A673 (cell line): Measurements from ENCODE around the gene PHF1. TPM values are rescaled to one million over a fixed set of nuclear protein-coding genes. Genes with fewer than 3 reads are reported as not detected.
A peak's percentile ranks its signal among the peaks of the same experiment; 100 is the strongest.
"Not testable (repeated sequence)": the region's sequence is repeated elsewhere in the genome, so short reads cannot be mapped to it uniquely, and the experiment has no call there.

Experiments
- Bru-seq: library from RNA; stranded (reverse); fragments of 400-500 nt; gene quantifications from one replicate; lab custom pipeline; 2021; lab: Mats Ljungman, UMichigan
- BruChase-seq, 2 experiments: library from RNA; stranded (reverse); fragments of 400-500 nt; gene quantifications; one replicate each; lab custom pipeline; 2021; lab: Mats Ljungman, UMichigan
- BruUV-seq: library from RNA; stranded (reverse); fragments of 400-500 nt; replicated peaks from 2 replicates; lab custom pipeline; 2021; lab: Mats Ljungman, UMichigan
- CTCF ChIA-PET: fragments of 300-600 bp; sonication (Branson Sonifier 250); formaldehyde crosslinking; loops from one replicate; lab custom pipeline; 2022; ENCODE audit warnings: antibody characterized with exemption; lab: Charles Lee
- POLR2A ChIA-PET: fragments of 300-600 bp; sonication (Branson Sonifier 250); formaldehyde crosslinking; loops from one replicate; lab custom pipeline; 2022; ENCODE audit warnings: antibody characterized with exemption; ENCODE audit not compliant: low non-redundant PET; lab: Charles Lee
- DNase-seq: peaks from one replicate; pipeline ENCODE4 v3.0.0-alpha.2; 2015; ENCODE audit warnings: low spot score
- H3K27ac ChIP-seq: fragments of 200-600 bp; sonication (generic); 2 replicates; pipeline ENCODE4 v1.5.1; 2016; ENCODE audit warnings: mixed run types, low read depth, mild to moderate bottlenecking, mixed read lengths, antibody characterized with exemption, low read length; ENCODE audit not compliant: poor library complexity, severe bottlenecking
- H3K27me3 ChIP-seq: fragments of 200-600 bp; sonication (generic); replicated peaks from 2 replicates; pipeline ENCODE4 v1.6.1; 2017; ENCODE audit warnings: mixed run types, low read depth, mild to moderate bottlenecking, mixed read lengths, antibody characterized with exemption, low read length; ENCODE audit not compliant: insufficient read depth, poor library complexity
- H3K36me3 ChIP-seq: fragments of 200-600 bp; sonication (generic); 2 replicates; pipeline ENCODE4 v1.6.1; 2016; ENCODE audit warnings: mixed run types, mild to moderate bottlenecking, mixed read lengths, antibody characterized with exemption, low read length; ENCODE audit not compliant: insufficient read depth, poor library complexity, severe bottlenecking
- H3K4me1 ChIP-seq: fragments of 200-600 bp; sonication (generic); 2 replicates; pipeline ENCODE4 v1.6.1; 2017; ENCODE audit warnings: mixed run types, mild to moderate bottlenecking, mixed read lengths, antibody characterized with exemption, low read length; ENCODE audit not compliant: insufficient read depth, poor library complexity, severe bottlenecking
- H3K4me3 ChIP-seq: fragments of 200-600 bp; sonication (generic); 2 replicates; pipeline ENCODE4 v1.5.1; 2016; ENCODE audit warnings: low read depth, mixed run types, mild to moderate bottlenecking, mixed read lengths, low read length; ENCODE audit not compliant: poor library complexity, severe bottlenecking
- H3K9me3 ChIP-seq: fragments of 200-600 bp; sonication (generic); 2 replicates; pipeline ENCODE4 v1.6.1; 2016; ENCODE audit warnings: mixed run types, low read depth, mild to moderate bottlenecking, mixed read lengths, antibody characterized with exemption, low read length; ENCODE audit not compliant: poor library complexity, severe bottlenecking
- EZH2 ChIP-seq: fragments of 200-600 bp; sonication (generic); IDR thresholded peaks from 2 replicates; pipeline ENCODE4 v1.6.1; 2017; ENCODE audit warnings: borderline replicate concordance, low read depth, mild to moderate bottlenecking, mixed read lengths, antibody characterized with exemption, low read length; ENCODE audit not compliant: poor library complexity, severe bottlenecking
- intact Hi-C: fragments of 100-400 bp; cut with micrococcal nuclease; formaldehyde crosslinking; loops from one replicate; pipeline ENCODE4 v1.10.0; 2022; ENCODE audit not compliant: unreplicated experiment
- long read RNA-seq: library from polyadenylated mRNA; stranded (forward); transcript quantifications from one replicate; pipeline ENCODE4 v2.0.0, GENCODE V29; 2022
- total RNA-seq: library from RNA; stranded (reverse); gene quantifications from 2 replicates; pipeline ENCODE4 v1.2.3, GENCODE V29; 2021

PHF1 gene
- 53.5 and 56.1 TPM in 2 replicates for total RNA-seq
- percentile 62 among the genes with signal in this experiment for Bru-seq, nascent RNA
- BruChase-seq, experiment 1, labeled RNA remaining after a 2-hour chase = percentile 80 among the genes with signal in this experiment
- BruChase-seq, experiment 2, labeled RNA remaining after a 6-hour chase = percentile 90 among the genes with signal in this experiment
- long read RNA-seq, transcript PHF1-211 (15 exons, 1,752 nt) = minor isoform, 5 of 48 reads
- long read RNA-seq, transcript PHF1-202 (15 exons, 2,330 nt) = major isoform, 10 of 48 reads
- long read RNA-seq, partial matches to known transcripts = 18 of 48 reads
- long read RNA-seq, other reads (novel, unspliced or antisense) = 15 of 48 reads

- H3K9me3 ChIP-seq = no peaks in the 10 kb centered on the region
- intact Hi-C loops = loop anchor here (10.0 kb wide), 1 partner anchor 96 kb away; the partner anchor contains the start of genes TAPBP and ZBTB22
- peaks cover 59% of the 10 kb centered on the region for H3K36me3 ChIP-seq
- peak; percentile 85 for DNase-seq
- H3K27ac ChIP-seq = peak within 1 kb of the TSS; percentile 91
- CTCF ChIA-PET = interaction anchor here (1.2 kb wide), 1 partner anchor 94 kb away, joined by 4 read pairs; no protein-coding TSS in a partner anchor
- TF ChIP-seq EZH2 = no peak
- TSS peak; percentile 20 for BruUV-seq
- H3K4me1 ChIP-seq = peaks cover 9% of the 10 kb centered on the region
- no peaks in the 10 kb centered on the region for H3K27me3 ChIP-seq
- POLR2A ChIA-PET = no interaction called here
- peak within 1 kb of the TSS; percentile 90 for H3K4me3 ChIP-seq
These were observed at the start of gene PHF1 for GRCh38 chr6:33410711-33411631. TSS of gene PHF1 (plus strand) at chr6:33411014. CDS start at chr6:33412264, 1,250 bp downstream.

- POLR2A ChIA-PET, CTCF ChIA-PET, intact Hi-C loops, H3K4me3 ChIP-seq, H3K27me3 ChIP-seq, H3K27ac ChIP-seq, H3K9me3 ChIP-seq, DNase-seq, H3K36me3 ChIP-seq, BruUV-seq, H3K4me1 ChIP-seq: not testable (repeated sequence)
These were observed 47.3 kb upstream of the PHF1 start for GRCh38 chr6:33363486-33363885.

GRCh38 chr6:33364475-33365205 is 46.2 kb upstream of the PHF1 start:
- DNase-seq, H3K36me3 ChIP-seq, POLR2A ChIA-PET, H3K9me3 ChIP-seq, BruUV-seq, CTCF ChIA-PET, intact Hi-C loops, H3K4me3 ChIP-seq, H3K27ac ChIP-seq, H3K27me3 ChIP-seq, H3K4me1 ChIP-seq: not testable (repeated sequence)

GRCh38 chr6:33365206-33365971 is 45.4 kb upstream of the PHF1 start:
- DNase-seq, CTCF ChIA-PET, H3K27ac ChIP-seq, H3K4me1 ChIP-seq, intact Hi-C loops, BruUV-seq, POLR2A ChIA-PET, H3K9me3 ChIP-seq, H3K36me3 ChIP-seq, H3K27me3 ChIP-seq, H3K4me3 ChIP-seq: not testable (repeated sequence)
